ENCODE measurements around the gene USP46. TPM values are rescaled to one million over a fixed set of nuclear protein-coding genes. Genes with fewer than 3 reads are reported as not detected.

Gene USP46
- 16.4 and 24.6 TPM in 2 replicates for total RNA-seq

GRCh38 chr4:52659001-52659721 is at the start of gene USP46:
TSS of gene USP46 (minus strand) at chr4:52659301. CDS start at chr4:52659150, 151 bp downstream.

Other genes with a start within 250 kb of the USP46 start
- not detected in 2 replicates for gene ERVMER34-1, start 92.1 kb upstream of the USP46 start, total RNA-seq
- 0.20 and 0.66 TPM in 2 replicates for gene RASL11B, start 203.0 kb upstream of the USP46 start, total RNA-seq